GM19035 (cell line): ENCODE measurements around the gene OR52A5.

Source experiments
- ATAC-seq: cut with Tn5 transposase; IDR thresholded peaks from one replicate; pipeline ENCODE4 v1.9.1; 2021; ENCODE audit not compliant: unreplicated experiment

The OR52A5 gene

GRCh38 chr11:5117588-5117987 is 20.6 kb downstream of the OR52A5 start:
- no peak for ATAC-seq

GRCh38 chr11:5115339-5115738 is 22.8 kb downstream of the OR52A5 start:
- ATAC-seq, result no peak

- ATAC-seq, result no peak
These were observed 30.9 kb downstream of the OR52A5 start for GRCh38 chr11:5107285-5107684.

- ATAC-seq, result no peak
These were observed 35.1 kb downstream of the OR52A5 start for GRCh38 chr11:5103066-5103465.

GRCh38 chr11:5102246-5102645 is 35.9 kb downstream of the OR52A5 start:
- no peak for ATAC-seq

GRCh38 chr11:5096011-5096410 is 42.1 kb downstream of the OR52A5 start:
- ATAC-seq, result no peak

- no peak for ATAC-seq
These were observed 45.2 kb downstream of the OR52A5 start for GRCh38 chr11:5092821-5093585.

GRCh38 chr11:5090668-5091067 is 47.5 kb downstream of the OR52A5 start:
- ATAC-seq, result no peak

- ATAC-seq, result no peak
These were observed 49.6 kb downstream of the OR52A5 start for GRCh38 chr11:5088556-5088955.

- ATAC-seq, result no peak
These were observed 54.6 kb downstream of the OR52A5 start for GRCh38 chr11:5083602-5084001.

- no peak for ATAC-seq
These were observed 56.8 kb downstream of the OR52A5 start for GRCh38 chr11:5081405-5081804.
